HCT116 (cell line): ENCODE data around the gene PRKAG2. TPM values are rescaled to one million over a fixed set of nuclear protein-coding genes. Genes with fewer than 3 reads are reported as not detected.

Source experiments
- ATAC-seq: fragments of 200-7000 bp; cut with Tn5 transposase; 2 replicates; pipeline ENCODE4 v1.9.1; 2020; ENCODE audit warnings: mild to moderate bottlenecking, moderate library complexity
- BruUV-seq: library from RNA; stranded (reverse); fragments of 400-500 nt; replicated peaks from 2 replicates; lab custom pipeline; 2021; lab: Mats Ljungman, UMichigan
- CTCF ChIA-PET: fragments of 300-600 bp; sonication (Branson Sonifier 250); formaldehyde crosslinking; loops from one replicate; lab custom pipeline; 2021; ENCODE audit warnings: antibody characterized with exemption; lab: Charles Lee
- POLR2A ChIA-PET: fragments of 300-600, 350-600 bp; sonication (Branson Sonifier 250); formaldehyde crosslinking; loops from one replicate; lab custom pipeline; 2021; ENCODE audit warnings: antibody characterized with exemption; lab: Charles Lee
- RAD21 ChIA-PET, 2 experiments: fragments of 300-600 bp; sonication (Branson Sonifier 250); formaldehyde crosslinking; loops; one replicate each; lab custom pipeline; 2023; ENCODE audit warnings: low total read pairs in 2 of 2; ENCODE audit not compliant: uncharacterized antibody in 2 of 2, unreplicated experiment in 2 of 2, low non-redundant PET in 1 of 2; lab: Charles Lee
- DNase-seq: peaks from one replicate; pipeline ENCODE4 v3.0.0-alpha.2; 2010; ENCODE audit warnings: low read depth, low spot score
- H2AFZ ChIP-seq: fragments of 200-600 bp; shearing (Covaris generic), sonication (generic); 2 replicates; pipeline ENCODE4 v1.6.1; 2017; ENCODE audit warnings: low read depth, mixed run types, mixed read lengths, antibody characterized with exemption, low read length; ENCODE audit not compliant: poor library complexity, severe bottlenecking
- H3K27ac ChIP-seq: 2 replicates; pipeline ENCODE4 v1.5.1; 2012; ENCODE audit warnings: low read depth, low read length
- H3K27me3 ChIP-seq: fragments of 200-600 bp; sonication (generic); 2 replicates; pipeline ENCODE4 v1.6.1; 2016; ENCODE audit warnings: mixed run types, low read length, mixed read lengths; ENCODE audit not compliant: insufficient read depth
- H3K36me3 ChIP-seq, 2 experiments: fragments of 200-500 bp in 1 of 2; fragments of 200-600 bp in 1 of 2; sonication (Bioruptor generic) in 1 of 2; sonication (generic) in 1 of 2; 2 replicates each; pipeline versions ENCODE4 v1.5.1 to v1.6.1; 2014 to 2016; ENCODE audit warnings: low read length in 2 of 2, inconsistent platforms in 1 of 2, mixed read lengths in 1 of 2, mixed run types in 1 of 2; ENCODE audit not compliant: insufficient read depth in 2 of 2, control insufficient read depth in 1 of 2
- H3K4me1 ChIP-seq, 2 experiments: fragments of 200-600 bp in 1 of 2; sonication (generic) in 1 of 2; 2 replicates each; pipeline versions ENCODE4 v1.5.1 to v1.6.1; 2012 to 2017; ENCODE audit warnings: low read length in 2 of 2, inconsistent platforms in 1 of 2, mild to moderate bottlenecking in 1 of 2, mixed read lengths in 1 of 2, mixed run types in 1 of 2, moderate library complexity in 1 of 2; ENCODE audit not compliant: insufficient read depth in 2 of 2, control insufficient read depth in 1 of 2
- H3K4me2 ChIP-seq: fragments of 200-600 bp; sonication (generic); 2 replicates; pipeline ENCODE4 v1.6.1; 2017; ENCODE audit warnings: mixed run types, low read length, mixed read lengths
- H3K4me3 ChIP-seq, 2 experiments: fragments of 200-600 bp in 1 of 2; sonication (generic) in 1 of 2; replicated peaks in 1 of 2; 2 replicates each; pipeline ENCODE4 v1.5.1; 2011 to 2016; ENCODE audit warnings: low read length in 2 of 2, control low read depth in 1 of 2, low read depth in 1 of 2, mild to moderate bottlenecking in 1 of 2, mixed read lengths in 1 of 2, mixed run types in 1 of 2
- H3K79me2 ChIP-seq: fragments of 200-600 bp; sonication (generic); 2 replicates; pipeline ENCODE4 v1.6.1; 2017; ENCODE audit warnings: mild to moderate bottlenecking, mixed run types, low read length, moderate library complexity, mixed read lengths; ENCODE audit not compliant: insufficient read depth
- H3K9ac ChIP-seq: fragments of 200-600 bp; sonication (generic); 2 replicates; pipeline ENCODE4 v1.6.1; 2016; ENCODE audit warnings: low read length, mixed read lengths
- H3K9me2 ChIP-seq: fragments of 200-600 bp; sonication (generic), shearing (Covaris generic); 2 replicates; pipeline ENCODE4 v1.6.1; 2017; ENCODE audit warnings: mixed run types, mild to moderate bottlenecking, moderate library complexity; ENCODE audit not compliant: insufficient read depth
- H3K9me3 ChIP-seq, 2 experiments: fragments of 200-500 bp in 1 of 2; fragments of 200-600 bp in 1 of 2; sonication (Bioruptor generic) in 1 of 2; sonication (generic) in 1 of 2; 2 replicates each; pipeline ENCODE4 v1.6.1; 2014 to 2017; ENCODE audit warnings: low read length in 2 of 2, mixed read lengths in 2 of 2, inconsistent platforms in 1 of 2, low read depth in 1 of 2, mild to moderate bottlenecking in 1 of 2, mixed run types in 1 of 2, moderate library complexity in 1 of 2; ENCODE audit not compliant: control insufficient read depth in 1 of 2, insufficient read depth in 1 of 2
- H4K20me1 ChIP-seq: fragments of 200-600 bp; sonication (generic), shearing (Covaris generic); 2 replicates; pipeline ENCODE4 v1.6.1; 2017; ENCODE audit warnings: mixed run types, mild to moderate bottlenecking, moderate library complexity; ENCODE audit not compliant: insufficient read depth
- CBX3 ChIP-seq: IDR thresholded peaks from 2 replicates; pipeline ENCODE4 v1.6.1; 2012; ENCODE audit warnings: low read depth
- CEBPB ChIP-seq: IDR thresholded peaks from 2 replicates; pipeline ENCODE4 v1.6.1; 2012; ENCODE audit warnings: low read depth
- EGR1 ChIP-seq: IDR thresholded peaks from 2 replicates; pipeline ENCODE4 v1.6.1; 2012; ENCODE audit warnings: low read depth
- ELF1 ChIP-seq: IDR thresholded peaks from 2 replicates; pipeline ENCODE4 v1.6.1; 2012; ENCODE audit warnings: low read depth, borderline replicate concordance
- EZH2phosphoT487 ChIP-seq: fragments of 200-600 bp; IDR thresholded peaks from 2 replicates; pipeline ENCODE4 v1.6.1; 2018; ENCODE audit warnings: antibody characterized with exemption, borderline replicate concordance
- MAX ChIP-seq: IDR thresholded peaks from 2 replicates; pipeline ENCODE4 v1.6.1; 2012
- POLR2AphosphoS5 ChIP-seq: IDR thresholded peaks from 2 replicates; pipeline ENCODE4 v1.6.1; 2011; ENCODE audit warnings: mild to moderate bottlenecking, low read depth, low read length, moderate library complexity
- RAD21 ChIP-seq: IDR thresholded peaks from 2 replicates; pipeline ENCODE4 v1.6.1; 2012; ENCODE audit warnings: low read depth, mild to moderate bottlenecking
- SIN3A ChIP-seq: IDR thresholded peaks from 2 replicates; pipeline ENCODE4 v1.6.1; 2012; ENCODE audit warnings: low read depth
- SP1 ChIP-seq: IDR thresholded peaks from 2 replicates; pipeline ENCODE4 v1.6.1; 2012; ENCODE audit warnings: low read depth
- SRF ChIP-seq: IDR thresholded peaks from 2 replicates; pipeline ENCODE4 v1.6.1; 2012; ENCODE audit warnings: low read depth
- TCF7L2 ChIP-seq: IDR thresholded peaks from 2 replicates; pipeline ENCODE4 v1.7.0; 2011; ENCODE audit warnings: borderline replicate concordance, inconsistent platforms; ENCODE audit not compliant: insufficient read depth, insufficient read length; ENCODE audit errors: extremely low read depth
- YY1 ChIP-seq: IDR thresholded peaks from 2 replicates; pipeline ENCODE4 v1.6.1; 2011; ENCODE audit warnings: low read length, low read depth, moderate library complexity, mild to moderate bottlenecking; ENCODE audit not compliant: insufficient replicate concordance; ENCODE audit errors: extremely low read depth
- ZFX ChIP-seq: fragments of 450-650 bp; IDR thresholded peaks from 2 replicates; pipeline ENCODE4 v1.6.1; 2017
- ZNF274 ChIP-seq: fragments of 200-500 bp; sonication (Bioruptor generic); IDR thresholded peaks from 2 replicates; pipeline ENCODE4 v1.6.1; 2014; ENCODE audit warnings: mild to moderate bottlenecking, low read depth, low read length, inconsistent platforms
- intact Hi-C: fragments of 100-400 bp; cut with micrococcal nuclease; formaldehyde crosslinking; loops from 2 replicates; pipeline ENCODE4 v1.10.0; 2022
- total RNA-seq: library from RNA; stranded (reverse); gene quantifications from one replicate; pipeline ENCODE4 v1.2.1, GENCODE V29; 2021; ENCODE audit not compliant: unreplicated experiment

The PRKAG2 gene
- total RNA-seq, 1 experiment from 2014 or later, result 23.6 TPM

GRCh38 chr7:151571471-151571870 is 305.4 kb downstream of the PRKAG2 start:
- no peak overlapping the region for H3K4me3 ChIP-seq
- no peaks in the 10 kb centered on the region for H4K20me1 ChIP-seq
- no peak for ATAC-seq
- DNase-seq, result no peak
- POLR2A ChIA-PET, result no interaction called here
- H3K4me2 ChIP-seq, result no peak overlapping the region
- intact Hi-C loops, result loop anchor here (5.0 kb wide), 1 partner anchor 361 kb away; no protein-coding TSS in a partner anchor
- no peak overlapping the region for H3K27ac ChIP-seq
- no peak overlapping the region for H3K9ac ChIP-seq
- H3K79me2 ChIP-seq, result no peaks in the 10 kb centered on the region
- BruUV-seq, result no TSS peak
- H3K9me3 ChIP-seq, result no peaks in the 10 kb centered on the region
- no peaks in the 10 kb centered on the region for H3K9me2 ChIP-seq
- H3K4me1 ChIP-seq, result peaks cover 0 to 9% of the 10 kb centered on the region in 2 experiments; a peak in 1 of 4 replicates
- no peaks in the 10 kb centered on the region for H3K27me3 ChIP-seq
- H3K36me3 ChIP-seq, result no peaks in the 10 kb centered on the region
- CTCF ChIA-PET, result interaction anchor here (1.3 kb wide), 2 partner anchors 174 to 187 kb away, joined by 3 read pairs; no protein-coding TSS in a partner anchor
- RAD21 ChIA-PET, result no interaction called here
- H2AFZ ChIP-seq, result no peak overlapping the region
- TF ChIP-seq CEBPB (no peak), YY1 (no peak), EGR1 (no peak), EZH2phosphoT487 (no peak), SP1 (no peak), SIN3A (no peak), ZFX (no peak), SRF (no peak), TCF7L2 (no peak), ELF1 (no peak), CBX3 (no peak), RAD21 (no peak), MAX (no peak), POLR2AphosphoS5 (no peak), ZNF274 (no peak)
